ENCODE results near the gene FMNL2. TPM values are rescaled to one million over a fixed set of nuclear protein-coding genes. Genes with fewer than 3 reads are reported as not detected.

FMNL2 gene
- polyA plus RNA-seq, 3 donors = 0.28 to 3.2 (median 0.71) TPM

- Mint-ChIP-seq H3K36me3 (no peaks in the 10 kb centered on the region), H3K27me3 (ENCODE audit: low read depth in 3 of 3) (peaks cover 0 to 2% (median 0%) of the 10 kb centered on the region in 3 donors), H3K27ac (no peak overlapping the region), H3K4me1 (no peaks in the 10 kb centered on the region), H3K4me3 (no peak overlapping the region), H3K9me3 (peaks cover 0 to 3% (median 0%) of the 10 kb centered on the region in 7 donors)
- H3K9ac ChIP-seq (ENCODE audit: insufficient read depth, low read length, poor library complexity, severe bottlenecking) = no peak overlapping the region
- no peaks in the 10 kb centered on the region for H3K36me3 ChIP-seq (replicated peaks in 1 of 2; ENCODE audit: control insufficient read depth in 1 of 2, insufficient read depth in 2 of 2, low read length in 2 of 2)
- no peak overlapping the region for H3K4me2 ChIP-seq (replicated peaks; ENCODE audit: extremely low read depth, low read length, poor library complexity, severe bottlenecking)
- no peaks in the 10 kb centered on the region for H3K4me1 ChIP-seq (ENCODE audit: control insufficient read depth in 1 of 2, insufficient read depth in 2 of 2, low read length in 2 of 2)
- no peaks in the 10 kb centered on the region for H3K9me3 ChIP-seq (replicated peaks in 1 of 2; ENCODE audit: control insufficient read depth in 1 of 2, insufficient read depth in 1 of 2, low read length in 2 of 2)
- no peak overlapping the region for H3K4me3 ChIP-seq (replicated peaks in 1 of 3; ENCODE audit: low read depth in 2 of 3, low read length in 3 of 3)
- TF ChIP-seq CTCF (IDR thresholded peaks at IDR 0.05) = no peak
- H3K27me3 ChIP-seq (ENCODE audit: control insufficient read depth in 2 of 2, insufficient read depth in 2 of 2, low read length in 2 of 2) = no peaks in the 10 kb centered on the region
- WGBS (ENCODE audit: insufficient coverage) = 42% methylated on average over 2 of the region's 3 CpGs
- intact Hi-C loops (cut with micrococcal nuclease) = no loop called here
- no peak overlapping the region for H2AFZ ChIP-seq (ENCODE audit: insufficient read depth, low read depth, low read length, poor library complexity, severe bottlenecking)
- no peaks in the 10 kb centered on the region for H4K20me1 ChIP-seq (ENCODE audit: insufficient read depth, low read length)
- DNase-seq = no peak
- no peak overlapping the region for H3K27ac ChIP-seq (ENCODE audit: low read depth in 1 of 2, low read length in 2 of 2)
- H3K79me2 ChIP-seq (ENCODE audit: insufficient read depth, low read length) = no peaks in the 10 kb centered on the region
Measured at GRCh38 chr2:152372438-152372984, 37.5 kb downstream of the FMNL2 start.

GRCh38 chr2:152375174-152375573 is 40.2 kb downstream of the FMNL2 start:
- H3K9ac ChIP-seq (ENCODE audit: insufficient read depth, low read length, poor library complexity, severe bottlenecking) = no peak overlapping the region
- peaks cover 0 to 3% (median 0%) of the 10 kb centered on the region in 7 donors for H3K9me3 Mint-ChIP-seq

More at GRCh38 chr2:152375174-152375573, 40.2 kb downstream of the FMNL2 start:
- H3K4me1 ChIP-seq (ENCODE audit: control insufficient read depth in 1 of 2, insufficient read depth in 2 of 2, low read length in 2 of 2) = no peaks in the 10 kb centered on the region
- no peak overlapping the region for H3K4me3 ChIP-seq (replicated peaks in 1 of 3; ENCODE audit: low read depth in 2 of 3, low read length in 3 of 3)
- H4K20me1 ChIP-seq (ENCODE audit: insufficient read depth, low read length) = no peaks in the 10 kb centered on the region
- no peak overlapping the region for H3K27ac ChIP-seq (ENCODE audit: low read depth in 1 of 2, low read length in 2 of 2)
- intact Hi-C loops (cut with micrococcal nuclease) = no loop called here
- no peaks in the 10 kb centered on the region for H3K36me3 ChIP-seq (replicated peaks in 1 of 2; ENCODE audit: control insufficient read depth in 1 of 2, insufficient read depth in 2 of 2, low read length in 2 of 2)
- H3K27me3 Mint-ChIP-seq (ENCODE audit: low read depth in 3 of 3) = no peaks in the 10 kb centered on the region
- H3K9me3 ChIP-seq (replicated peaks in 1 of 2; ENCODE audit: control insufficient read depth in 1 of 2, insufficient read depth in 1 of 2, low read length in 2 of 2) = no peaks in the 10 kb centered on the region
- no peak for DNase-seq
- H2AFZ ChIP-seq (ENCODE audit: insufficient read depth, low read depth, low read length, poor library complexity, severe bottlenecking) = no peak overlapping the region
- H3K4me1 Mint-ChIP-seq = no peaks in the 10 kb centered on the region
- WGBS (ENCODE audit: insufficient coverage) = no CpG with 5 or more reads among the region's 1 CpG
- no peak overlapping the region for H3K27ac Mint-ChIP-seq
- H3K4me3 Mint-ChIP-seq = no peak overlapping the region
- TF ChIP-seq CTCF (IDR thresholded peaks at IDR 0.05) = no peak
- H3K36me3 Mint-ChIP-seq = no peaks in the 10 kb centered on the region
- H3K4me2 ChIP-seq (replicated peaks; ENCODE audit: extremely low read depth, low read length, poor library complexity, severe bottlenecking) = no peak overlapping the region
- H3K79me2 ChIP-seq (ENCODE audit: insufficient read depth, low read length) = no peaks in the 10 kb centered on the region
- H3K27me3 ChIP-seq (ENCODE audit: control insufficient read depth in 2 of 2, insufficient read depth in 2 of 2, low read length in 2 of 2) = no peaks in the 10 kb centered on the region
